Aorta (tissue), 5 donors: ENCODE results near the gene PLAGL2. TPM values are rescaled to one million over a fixed set of nuclear protein-coding genes. Genes with fewer than 3 reads are reported as not detected.

Source experiments
- ATAC-seq: fragments of 200-7000 bp; cut with Tn5 transposase; one replicate; pipeline ENCODE4 v1.9.1; 2022; ENCODE audit warnings: moderate library complexity; ENCODE audit not compliant: low FRiP score
- DNase-seq, 2 donors: peaks; one replicate each; pipeline ENCODE4 v3.0.0-alpha.2; 2020
- H3K27ac ChIP-seq, 2 donors: one replicate each; pipeline ENCODE4 v1.5.1; 2013; ENCODE audit warnings: low read length in 2 of 2, mild to moderate bottlenecking in 2 of 2, moderate library complexity in 2 of 2, control low read depth in 1 of 2, inconsistent platforms in 1 of 2, low read depth in 1 of 2
- H3K27me3 ChIP-seq, 2 donors: one replicate each; pipeline ENCODE4 v1.6.1; 2013; ENCODE audit warnings: control low read depth in 1 of 2, low read length in 1 of 2, mild to moderate bottlenecking in 1 of 2, moderate library complexity in 1 of 2; ENCODE audit not compliant: insufficient read depth in 2 of 2, control insufficient read depth in 1 of 2
- H3K36me3 ChIP-seq, 2 donors: one replicate each; pipeline ENCODE4 v1.6.1; 2013; ENCODE audit warnings: control low read depth in 1 of 2, low read length in 1 of 2, mild to moderate bottlenecking in 1 of 2; ENCODE audit not compliant: insufficient read depth in 2 of 2, control insufficient read depth in 1 of 2
- H3K4me1 ChIP-seq, 2 donors: one replicate each; pipeline ENCODE4 v1.6.1; 2013; ENCODE audit warnings: low read length in 2 of 2, control low read depth in 1 of 2, mild to moderate bottlenecking in 1 of 2, moderate library complexity in 1 of 2; ENCODE audit not compliant: insufficient read depth in 2 of 2, control insufficient read depth in 1 of 2
- H3K4me3 ChIP-seq, 2 donors: one replicate each; pipeline ENCODE4 v1.5.1; 2013; ENCODE audit warnings: low read length in 2 of 2, control low read depth in 1 of 2, mild to moderate bottlenecking in 1 of 2
- H3K9me3 ChIP-seq: one replicate; pipeline ENCODE4 v1.6.1; 2013; ENCODE audit warnings: mild to moderate bottlenecking, low read length; ENCODE audit not compliant: control insufficient read depth
- WGBS, 2 donors: extraction: QIAGEN DNeasy Blood & Tissue Kit; methylation state at CpG; one replicate each; pipeline ENCODE4 v1.1.7; 2013; 5-methylcytosine and 5-hydroxymethylcytosine counted together
- intact Hi-C, 2 donors: fragments of 100-400 bp; cut with DNase I; formaldehyde crosslinking; loops; one replicate each; pipeline versions ENCODE4 v1.14.2 to v1.15.0; 2022
- polyA plus RNA-seq, 2 donors: library from polyadenylated mRNA; stranded (reverse); fragments of 200-250 nt; gene quantifications; one replicate each; pipeline ENCODE4 v1.2.3, GENCODE V29; 2013
- total RNA-seq, 2 donors: library from RNA; stranded (reverse); fragmentation: NEBNext Ultra II Directional; extraction: Animal tissue kit (Norgen Biotek cat#: 25700); gene quantifications; one replicate each; pipeline ENCODE4 v1.2.1, GENCODE V29; 2021
- donor health status: healthy with polysubstance abuse.
- donor health status: Bipolar disorder and iron deficiency.
- donor health status: DM: no; HTN: no; CAD: no.
- donor health status: DM: no; HTN: no; CAD: no.
- donor health status: DM: yes; HTN: yes; CAD: no.

PLAGL2 gene
- total and polyA plus RNA-seq, 4 donors = 1.8 to 9.8 (median 5.3) TPM

DNA sequence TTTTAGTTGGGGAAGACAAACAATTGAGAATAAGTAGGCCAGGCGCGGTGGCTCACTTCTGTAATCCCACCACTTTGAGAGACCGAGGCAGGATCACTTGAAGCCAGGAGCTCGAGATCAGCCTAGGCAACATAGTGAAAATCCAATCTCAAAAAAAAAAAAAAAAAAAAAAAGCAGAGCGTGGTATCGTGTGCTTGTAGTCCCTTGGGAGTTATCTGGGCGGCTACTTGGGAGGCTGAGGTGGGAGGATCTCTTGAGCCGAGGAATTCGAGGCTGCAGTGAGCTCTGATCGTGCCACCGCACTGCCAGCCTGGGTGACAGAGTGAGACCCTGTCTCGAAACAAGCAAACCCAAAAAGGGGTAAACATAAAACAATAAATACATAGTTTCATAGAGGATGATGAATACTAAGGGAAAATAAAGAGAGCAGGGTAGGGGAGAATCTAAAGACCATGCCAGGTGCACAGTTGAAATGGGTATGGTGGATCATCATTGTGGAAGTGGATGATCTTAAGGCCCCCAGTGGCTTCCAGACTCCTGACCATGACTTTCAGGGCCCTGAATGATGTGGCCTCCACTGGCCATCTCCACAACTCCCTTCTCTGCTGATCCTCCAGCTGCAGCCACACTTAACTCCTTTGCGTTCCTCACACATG, 1.1 kb upstream of the PLAGL2 start:
- H3K27me3 ChIP-seq = no peaks in the 10 kb centered on the region
- H3K4me3 ChIP-seq = peak overlapping the region in 1 of 2 donors; percentile 88
- WGBS, 2 donors = 45 to 47% methylated on average over 13 of the region's 13 CpGs
- no peaks in the 10 kb centered on the region for H3K9me3 ChIP-seq
- H3K36me3 ChIP-seq = peaks cover 0 to 4% of the 10 kb centered on the region in 2 donors
- H3K27ac ChIP-seq = no peak overlapping the region
- intact Hi-C loops = loop anchor here in 1 of 2 donors (10.0 kb wide), 2 partner anchors 146 to 276 kb away; partner anchors contain the start of gene ASXL1
- DNase-seq (no peak), ATAC-seq (no peak)
- peaks cover 0 to 3% of the 10 kb centered on the region in 2 donors for H3K4me1 ChIP-seq

- intact Hi-C loops = loop anchor here in 1 of 2 donors (10.0 kb wide), 2 partner anchors 148 to 278 kb away; partner anchors contain the start of gene ASXL1
- Histone ChIP-seq H3K4me3 (peak overlapping the region; percentile 88 to 95), H3K27ac (peak overlapping the region in 1 of 2 donors; percentile 26), H3K4me1 (peaks cover 0 to 3% of the 10 kb centered on the region in 2 donors), H3K36me3 (peaks cover 0 to 4% of the 10 kb centered on the region in 2 donors), H3K9me3 (no peaks in the 10 kb centered on the region), H3K27me3 (no peaks in the 10 kb centered on the region)
- DNase-seq (no peak), ATAC-seq (no peak)
- WGBS, 2 donors = 3% methylated on average over 32 to 40 of the region's 40 CpGs
Measured at GRCh38 chr20:32206760-32207625, 550 bp downstream of the PLAGL2 start.

GRCh38 chr20:32205843-32206759, 1.4 kb downstream of the PLAGL2 start:
- Histone ChIP-seq H3K4me1 (peaks cover 0 to 3% of the 10 kb centered on the region in 2 donors), H3K4me3 (peak overlapping the region in 1 of 2 donors; percentile 95), H3K9me3 (no peaks in the 10 kb centered on the region), H3K36me3 (peaks cover 0 to 3% of the 10 kb centered on the region in 2 donors), H3K27me3 (no peaks in the 10 kb centered on the region), H3K27ac (peak overlapping the region in 1 of 2 donors; percentile 26)
- whole genome bisulfite sequencing, 2 donors = 33 to 36% methylated on average over 8 of the region's 8 CpGs
- no peak for DNase-seq
- intact Hi-C loops = loop anchor here in 1 of 2 donors (10.0 kb wide), 2 partner anchors 149 to 279 kb away; partner anchors contain the start of gene ASXL1
- no peak for ATAC-seq

GRCh38 chr20:32205110-32205842, 2.3 kb downstream of the PLAGL2 start:
- Histone ChIP-seq H3K27me3 (no peaks in the 10 kb centered on the region), H3K27ac (no peak overlapping the region), H3K36me3 (peaks cover 0 to 1% of the 10 kb centered on the region in 2 donors), H3K9me3 (no peaks in the 10 kb centered on the region), H3K4me3 (no peak overlapping the region), H3K4me1 (peaks cover 0 to 3% of the 10 kb centered on the region in 2 donors)
- intact Hi-C loops = loop anchor here in 1 of 2 donors (10.0 kb wide), 2 partner anchors 150 to 280 kb away; partner anchors contain the start of gene ASXL1
- DNase-seq = no peak
- no peak for ATAC-seq
- WGBS, 2 donors = 44 to 55% methylated on average over 5 of the region's 5 CpGs

GRCh38 chr20:32204205-32205109, 3.1 kb downstream of the PLAGL2 start:
- Histone ChIP-seq H3K27ac (no peak overlapping the region), H3K9me3 (no peaks in the 10 kb centered on the region), H3K27me3 (no peaks in the 10 kb centered on the region), H3K4me3 (no peak overlapping the region), H3K4me1 (peaks cover 0 to 3% of the 10 kb centered on the region in 2 donors), H3K36me3 (peaks cover 0 to 1% of the 10 kb centered on the region in 2 donors)
- 50 to 56% methylated on average over 4 of the region's 4 CpGs for WGBS, 2 donors
- intact Hi-C loops = loop anchor here in 1 of 2 donors (10.0 kb wide), 2 partner anchors 150 to 280 kb away; partner anchors contain the start of gene ASXL1
- no peak for ATAC-seq
- no peak for DNase-seq

DNA sequence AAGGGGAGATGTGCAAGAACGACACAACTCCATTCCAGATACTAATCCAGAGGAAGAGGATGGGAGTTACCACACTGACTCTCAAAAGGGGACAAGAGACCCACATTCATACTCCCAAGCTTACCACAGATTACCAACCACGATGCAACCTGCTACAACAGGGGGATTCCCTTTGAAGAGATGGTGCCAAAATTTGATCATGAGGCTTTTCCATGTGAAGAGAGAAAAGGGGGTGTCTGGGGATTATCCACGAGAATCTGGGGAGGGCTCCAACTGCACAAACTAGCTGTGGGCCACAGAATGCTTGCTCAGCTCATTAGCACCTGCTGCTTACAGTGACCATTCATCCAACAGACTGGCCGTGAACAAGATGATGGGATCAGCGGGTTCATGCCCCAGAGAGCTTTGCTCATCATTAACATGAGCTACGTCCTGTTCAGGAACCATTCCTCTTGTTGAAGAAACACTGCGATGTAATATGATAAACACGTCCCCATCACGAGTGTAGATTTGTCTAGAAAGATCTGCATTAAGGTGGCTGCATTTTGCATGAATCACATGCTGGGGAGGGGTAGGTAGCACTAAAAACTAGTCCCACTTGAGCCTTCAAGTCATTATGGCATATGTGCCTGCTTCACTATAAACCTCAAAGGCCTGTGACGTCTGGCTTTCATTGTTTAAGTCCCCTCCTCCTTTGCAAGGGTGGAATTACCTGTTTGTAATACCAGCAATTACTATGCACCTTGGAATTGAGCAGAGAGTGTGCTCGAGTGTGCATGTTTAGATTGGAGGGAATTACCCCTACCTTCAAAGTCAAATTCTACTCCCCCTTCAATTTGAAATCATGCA, 4.0 kb downstream of the PLAGL2 start:
- Histone ChIP-seq H3K36me3 (peaks cover 1 to 2% of the 10 kb centered on the region in 2 donors), H3K4me1 (peaks cover 0 to 3% of the 10 kb centered on the region in 2 donors), H3K4me3 (no peak overlapping the region), H3K27me3 (no peaks in the 10 kb centered on the region), H3K27ac (no peak overlapping the region), H3K9me3 (no peaks in the 10 kb centered on the region)
- DNase-seq (no peak), ATAC-seq (no peak)
- 59 to 65% methylated on average over 11 of the region's 11 CpGs for WGBS, 2 donors
- intact Hi-C loops = loop anchor here in 1 of 2 donors (10.0 kb wide), 2 partner anchors 151 to 281 kb away; partner anchors contain the start of gene ASXL1
